PC-3 (cell line): Measurements from ENCODE around the gene CCDC159. TPM values are rescaled to one million over a fixed set of nuclear protein-coding genes. Genes with fewer than 3 reads are reported as not detected.
A peak's percentile ranks its signal among the peaks of the same experiment; 100 is the strongest.

Source experiments
- ATAC-seq: fragments of 200-7000 bp; cut with Tn5 transposase; 2 replicates; pipeline ENCODE4 v1.9.1; 2020; ENCODE audit warnings: mild to moderate bottlenecking, moderate library complexity
- BruUV-seq: library from RNA; stranded (reverse); fragments of 400-500 nt; replicated peaks from 2 replicates; lab custom pipeline; 2021; lab: Mats Ljungman, UMichigan
- CTCF ChIA-PET: fragments of 300-600 bp; sonication (Branson Sonifier 250); formaldehyde crosslinking; loops from one replicate; lab custom pipeline; 2022; ENCODE audit warnings: antibody characterized with exemption; lab: Charles Lee
- POLR2A ChIA-PET: fragments of 300-600 bp; sonication (Branson Sonifier 250); formaldehyde crosslinking; loops from one replicate; lab custom pipeline; 2022; ENCODE audit warnings: antibody characterized with exemption; ENCODE audit not compliant: unreplicated experiment; lab: Charles Lee
- DNase-seq: peaks from one replicate; pipeline ENCODE4 v3.0.0-alpha.2; 2015
- H2AFZ ChIP-seq: fragments of 300-600 bp; sonication (generic); 2 replicates; pipeline ENCODE4 v1.6.0; 2016; ENCODE audit warnings: antibody characterized with exemption, low read length
- H3F3A ChIP-seq: fragments of 300-600 bp; sonication (generic); one replicate; pipeline ENCODE4 v1.6.0; 2017; ENCODE audit warnings: antibody characterized with exemption, low read length, control low read depth, mild to moderate bottlenecking; ENCODE audit not compliant: unreplicated experiment
- H3K27ac ChIP-seq: fragments of 300-600 bp; sonication (generic); 2 replicates; pipeline ENCODE4 v1.5.1; 2016; ENCODE audit warnings: mild to moderate bottlenecking, low read length
- H3K27me3 ChIP-seq: fragments of 300-600 bp; sonication (generic); 2 replicates; pipeline ENCODE4 v1.6.1; 2016; ENCODE audit warnings: low read length, mixed read lengths
- H3K36me3 ChIP-seq: fragments of 300-600 bp; sonication (generic); 2 replicates; pipeline ENCODE4 v1.6.1; 2016; ENCODE audit warnings: low read depth, mixed run types, low read length, mixed read lengths
- H3K4me1 ChIP-seq: fragments of 300-600 bp; sonication (generic); 2 replicates; pipeline ENCODE4 v1.5.1; 2016; ENCODE audit warnings: low read length; ENCODE audit not compliant: insufficient read depth
- H3K4me2 ChIP-seq: fragments of 300-600 bp; sonication (generic); 2 replicates; pipeline ENCODE4 v1.6.0; 2016; ENCODE audit warnings: low read length
- H3K4me3 ChIP-seq: fragments of 300-600 bp; sonication (generic); 2 replicates; pipeline ENCODE4 v1.5.1; 2016; ENCODE audit warnings: mild to moderate bottlenecking, low read length, mixed read lengths
- H3K79me2 ChIP-seq: fragments of 300-600 bp; sonication (generic); 2 replicates; pipeline ENCODE4 v1.6.1; 2017; ENCODE audit warnings: low read length, mixed read lengths
- H3K9ac ChIP-seq: fragments of 300-600 bp; sonication (generic); 2 replicates; pipeline ENCODE4 v1.6.0; 2016; ENCODE audit warnings: mild to moderate bottlenecking, low read length
- H3K9me2 ChIP-seq: fragments of 300-600 bp; sonication (generic); replicated peaks from 2 replicates; pipeline ENCODE4 v1.6.1; 2016; ENCODE audit warnings: mixed run types, low read length, mixed read lengths
- H3K9me3 ChIP-seq: fragments of 300-600 bp; sonication (generic); 2 replicates; pipeline ENCODE4 v1.6.1; 2016; ENCODE audit warnings: low read length, mixed read lengths
- H4K20me1 ChIP-seq: fragments of 300-600 bp; sonication (generic); 2 replicates; pipeline ENCODE4 v1.6.1; 2016; ENCODE audit warnings: low read length, mixed read lengths
- EZH2 ChIP-seq: fragments of 300-600 bp; sonication (generic); IDR thresholded peaks from one replicate; pipeline ENCODE4 v1.6.1; 2017; ENCODE audit warnings: antibody characterized with exemption, mild to moderate bottlenecking, low read length; ENCODE audit not compliant: unreplicated experiment
- EZH2phosphoT487 ChIP-seq: fragments of 300-600 bp; sonication (generic); IDR thresholded peaks from 2 replicates; pipeline ENCODE4 v1.6.1; 2018; ENCODE audit warnings: mild to moderate bottlenecking, antibody characterized with exemption, low read length, borderline replicate concordance
- intact Hi-C: fragments of 100-400 bp; cut with micrococcal nuclease; formaldehyde crosslinking; loops from 2 replicates; pipeline ENCODE4 v1.9.0; 2023
- total RNA-seq: library from RNA; depleted of rRNA; stranded (reverse); fragments of >200 nt; gene quantifications from 2 replicates; pipeline ENCODE4 v1.2.3, GENCODE V29; 2014
- TF ChIP-seq, protein P1 (sequence below): fragments of 300-600 bp; sonication (generic); conservative IDR thresholded peaks from 2 replicates; pipeline ENCODE4 v1.5.1; 2017; ENCODE audit warnings: antibody characterized with exemption, low read depth, mild to moderate bottlenecking, low read length

CCDC159 gene
- total RNA-seq, 1 experiment from 2014 or later = 10.3 TPM

DNA sequence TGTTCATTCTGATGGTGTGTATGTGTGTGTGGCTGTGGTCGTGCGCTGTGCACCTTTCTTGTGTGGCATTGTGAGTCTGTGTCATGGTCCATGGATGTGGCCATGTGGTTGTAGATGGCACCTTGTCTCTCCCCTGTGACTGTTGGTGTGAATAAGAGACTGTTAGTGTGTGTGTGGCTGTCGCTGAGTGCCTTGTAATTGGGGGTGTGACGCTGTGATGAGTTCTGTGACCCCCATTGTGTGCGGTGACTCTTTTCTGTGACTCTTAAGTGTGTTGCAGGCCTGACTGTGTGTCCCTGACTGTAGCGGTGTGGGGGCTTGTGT lies 9.7 kb downstream of the CCDC159 start:
- Histone ChIP-seq H3K4me3 (peak overlapping the region; percentile 90), H3K36me3 (no peaks in the 10 kb centered on the region; the same call in 1 of the 2 replicates), H3K27ac (no peak overlapping the region), H4K20me1 (peaks cover 4% of the 10 kb centered on the region; the same call in 1 of the 2 replicates), H3K9ac (peak overlapping the region; percentile 46), H3K27me3 (no peaks in the 10 kb centered on the region), H3F3A (no peaks in the 10 kb centered on the region), H3K9me2 (no peaks in the 10 kb centered on the region), H3K4me1 (peaks cover 8% of the 10 kb centered on the region), H3K4me2 (peak overlapping the region; percentile 100), H2AFZ (peak overlapping the region; percentile 55; the same call in 1 of the 2 replicates), H3K79me2 (peaks cover 13% of the 10 kb centered on the region), H3K9me3 (no peaks in the 10 kb centered on the region)
- TF ChIP-seq EZH2phosphoT487 = no peak
- TSS peak; percentile 61 for BruUV-seq
- ChIA-PET POLR2A (no interaction called here), CTCF (no interaction called here)
- DNase-seq (no peak), ATAC-seq (peak; percentile 7)
- intact Hi-C loops = no loop called here

DNA sequence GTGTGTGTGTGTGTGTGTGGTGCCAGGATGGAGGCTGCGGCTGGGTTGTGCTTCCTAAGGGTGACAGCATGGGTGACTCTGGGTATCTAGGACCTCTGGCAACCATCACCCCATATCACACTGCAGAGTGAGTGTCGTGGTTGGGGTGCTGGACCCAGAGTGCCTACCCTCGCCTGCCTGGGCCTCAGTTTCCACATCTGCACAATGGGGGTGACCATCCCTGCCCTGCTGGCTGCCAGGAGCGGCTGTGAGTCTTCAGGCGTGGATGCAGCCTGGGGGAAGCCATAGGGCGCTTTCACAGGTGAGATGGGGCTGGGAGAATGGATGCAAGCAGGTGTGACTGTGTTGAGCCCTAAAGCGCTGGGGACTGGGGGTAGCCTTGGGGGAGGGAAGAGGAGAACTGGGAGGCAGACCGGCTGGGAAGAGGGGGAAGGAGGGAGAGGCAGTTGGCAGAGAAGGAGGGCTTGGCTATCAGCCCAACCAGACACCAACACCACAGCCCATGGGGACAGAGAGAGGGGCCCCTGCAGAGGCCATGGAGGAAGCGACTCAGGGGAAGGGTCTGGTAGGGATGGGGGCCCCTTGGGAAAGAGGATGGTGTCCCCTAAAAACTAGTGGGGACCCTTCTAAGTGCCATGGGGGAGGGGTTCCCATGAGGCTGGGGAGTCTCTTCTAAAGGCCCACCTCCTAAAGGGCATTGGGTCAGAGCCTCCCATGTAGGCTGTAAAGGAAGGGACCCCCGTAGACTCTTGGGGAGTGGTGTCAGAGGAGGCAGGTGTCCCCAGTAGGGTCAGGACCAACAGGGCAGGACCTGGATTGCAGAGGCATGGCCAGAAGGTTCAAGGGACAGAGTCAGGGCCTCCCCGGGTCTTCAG lies 10.6 kb downstream of the CCDC159 start:
- intact Hi-C loops = no loop called here
- Histone ChIP-seq H3K36me3 (no peaks in the 10 kb centered on the region; the same call in 1 of the 2 replicates), H2AFZ (no peak overlapping the region), H3K4me3 (peak overlapping the region; percentile 90; the same call in 1 of the 2 replicates), H3K9me2 (no peaks in the 10 kb centered on the region), H4K20me1 (peaks cover 4% of the 10 kb centered on the region; the same call in 1 of the 2 replicates), H3K27ac (no peak overlapping the region), H3K9ac (no peak overlapping the region), H3K79me2 (peaks cover 13% of the 10 kb centered on the region), H3F3A (no peaks in the 10 kb centered on the region), H3K9me3 (no peaks in the 10 kb centered on the region), H3K27me3 (no peaks in the 10 kb centered on the region), H3K4me2 (peak overlapping the region; percentile 100; the same call in 1 of the 2 replicates), H3K4me1 (peaks cover 8% of the 10 kb centered on the region)
- no peak for TF ChIP-seq EZH2
- no peak for TF ChIP-seq EZH2phosphoT487
- TF ChIP-seq, protein P1, sequence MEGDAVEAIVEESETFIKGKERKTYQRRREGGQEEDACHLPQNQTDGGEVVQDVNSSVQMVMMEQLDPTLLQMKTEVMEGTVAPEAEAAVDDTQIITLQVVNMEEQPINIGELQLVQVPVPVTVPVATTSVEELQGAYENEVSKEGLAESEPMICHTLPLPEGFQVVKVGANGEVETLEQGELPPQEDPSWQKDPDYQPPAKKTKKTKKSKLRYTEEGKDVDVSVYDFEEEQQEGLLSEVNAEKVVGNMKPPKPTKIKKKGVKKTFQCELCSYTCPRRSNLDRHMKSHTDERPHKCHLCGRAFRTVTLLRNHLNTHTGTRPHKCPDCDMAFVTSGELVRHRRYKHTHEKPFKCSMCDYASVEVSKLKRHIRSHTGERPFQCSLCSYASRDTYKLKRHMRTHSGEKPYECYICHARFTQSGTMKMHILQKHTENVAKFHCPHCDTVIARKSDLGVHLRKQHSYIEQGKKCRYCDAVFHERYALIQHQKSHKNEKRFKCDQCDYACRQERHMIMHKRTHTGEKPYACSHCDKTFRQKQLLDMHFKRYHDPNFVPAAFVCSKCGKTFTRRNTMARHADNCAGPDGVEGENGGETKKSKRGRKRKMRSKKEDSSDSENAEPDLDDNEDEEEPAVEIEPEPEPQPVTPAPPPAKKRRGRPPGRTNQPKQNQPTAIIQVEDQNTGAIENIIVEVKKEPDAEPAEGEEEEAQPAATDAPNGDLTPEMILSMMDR = no peak
- ChIA-PET POLR2A (no interaction called here), CTCF (no interaction called here)
- DNase-seq (no peak), ATAC-seq (no peak)
- no TSS peak for BruUV-seq

DNA sequence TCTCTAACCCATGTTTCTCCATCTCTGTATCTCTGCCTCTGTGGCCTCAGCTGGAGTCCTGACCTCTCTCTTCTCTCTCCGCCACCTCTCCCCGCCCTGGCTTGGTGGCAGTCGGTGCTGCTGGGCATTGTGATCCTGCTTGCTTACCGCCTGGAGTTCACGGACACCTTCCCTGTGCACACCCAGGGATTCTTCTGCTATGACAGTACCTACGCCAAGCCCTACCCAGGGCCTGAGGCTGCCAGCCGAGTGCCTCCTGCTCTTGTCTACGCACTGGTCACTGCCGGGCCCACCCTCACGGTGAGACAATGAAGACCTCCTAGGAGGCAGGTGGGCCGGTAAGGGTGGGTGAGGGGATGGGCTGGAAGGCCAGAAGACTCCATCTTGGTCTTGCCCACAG lies 13.1 kb downstream of the CCDC159 start:
- POLR2A ChIA-PET = no interaction called here
- Histone ChIP-seq H3K4me1 (peaks cover 8% of the 10 kb centered on the region), H3K4me2 (no peak overlapping the region), H2AFZ (no peak overlapping the region), H3F3A (no peaks in the 10 kb centered on the region), H3K27ac (no peak overlapping the region), H3K9me3 (no peaks in the 10 kb centered on the region), H3K4me3 (no peak overlapping the region), H3K27me3 (no peaks in the 10 kb centered on the region), H3K36me3 (peaks cover 3% of the 10 kb centered on the region; the same call in 1 of the 2 replicates), H3K9ac (no peak overlapping the region), H3K79me2 (peaks cover 13% of the 10 kb centered on the region), H3K9me2 (no peaks in the 10 kb centered on the region), H4K20me1 (peaks cover 4% of the 10 kb centered on the region; the same call in 1 of the 2 replicates)
- no TSS peak for BruUV-seq
- intact Hi-C loops = no loop called here
- TF ChIP-seq EZH2 = no peak
- TF ChIP-seq, protein P1 = no peak
- TF ChIP-seq EZH2phosphoT487 = no peak
- CTCF ChIA-PET = no interaction called here
- ATAC-seq = no peak
- DNase-seq = no peak
